T1000 (cell line): ENCODE results near the gene RNASE2.
"Not testable (repeated sequence)": the region's sequence is repeated elsewhere in the genome, so short reads cannot be mapped to it uniquely, and the experiment has no call there.

Experiments used
- DNase-seq: peaks from one replicate; lab custom pipeline; 2025; ENCODE audit warnings: mixed read lengths; lab: John Stamatoyannopoulos, UW

Gene RNASE2

DNA sequence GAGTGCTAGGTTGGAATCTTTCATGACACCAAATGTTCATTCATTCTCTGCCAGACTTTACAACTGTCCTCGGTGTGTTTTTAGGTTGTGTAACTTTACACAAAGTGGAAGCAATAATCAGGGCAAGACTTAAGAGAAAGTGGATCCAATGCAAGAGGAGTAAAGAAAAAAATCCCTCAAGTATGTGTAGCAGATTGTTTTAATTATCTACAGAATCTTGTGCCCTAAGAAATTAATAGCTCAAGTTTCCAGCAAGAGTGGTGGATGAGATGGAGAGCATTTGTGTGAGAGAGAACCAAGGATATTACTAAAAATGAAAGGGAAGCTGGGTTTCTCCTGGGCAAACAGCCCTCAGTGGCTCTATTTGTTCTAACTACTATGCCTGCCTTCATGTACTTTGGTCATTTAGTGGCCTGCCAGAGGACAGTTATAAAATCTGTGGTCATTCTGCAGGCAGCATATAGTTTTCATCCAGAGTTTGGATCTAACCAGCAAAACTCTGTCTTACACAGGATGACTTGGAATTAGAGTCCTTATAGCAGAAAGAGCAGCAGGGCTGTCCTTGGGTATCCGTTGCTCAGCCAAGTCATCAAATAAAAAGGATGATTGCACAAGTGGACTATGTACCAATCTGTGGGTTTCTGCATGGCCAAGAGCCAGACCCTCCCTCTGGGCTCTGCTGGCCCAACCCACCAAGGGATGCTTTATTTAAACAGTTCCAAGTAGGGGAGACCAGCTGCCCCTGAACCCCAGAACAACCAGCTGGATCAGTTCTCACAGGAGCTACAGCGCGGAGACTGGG lies at the start of gene RNASE2:
TSS of gene RNASE2 (plus strand) at position 752 of the 802 bp plus-strand sequence. CDS start 285 bp downstream, outside the sequence.
- DNase-seq, result not testable (repeated sequence)

DNA sequence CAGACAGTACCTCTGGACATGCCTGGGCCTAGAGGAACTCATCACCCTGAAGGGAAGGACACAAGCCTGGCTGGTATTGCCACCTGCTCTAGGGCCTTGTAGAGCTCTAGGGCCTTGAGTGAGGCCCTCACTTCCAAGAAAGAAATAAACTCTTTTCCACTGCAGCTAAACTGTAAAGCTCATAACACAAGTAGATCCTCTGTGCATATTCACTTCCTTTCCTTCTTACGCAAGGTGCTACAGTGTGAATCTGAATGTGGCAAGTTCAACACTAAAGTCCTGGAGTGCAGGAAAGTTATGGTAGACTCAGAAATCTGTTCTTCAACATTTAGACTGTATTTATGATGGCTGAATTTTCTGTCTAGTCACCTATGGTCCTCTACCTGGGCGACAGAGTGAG lies 49.6 kb upstream of the RNASE2 start:
- no peak for DNase-seq

DNA sequence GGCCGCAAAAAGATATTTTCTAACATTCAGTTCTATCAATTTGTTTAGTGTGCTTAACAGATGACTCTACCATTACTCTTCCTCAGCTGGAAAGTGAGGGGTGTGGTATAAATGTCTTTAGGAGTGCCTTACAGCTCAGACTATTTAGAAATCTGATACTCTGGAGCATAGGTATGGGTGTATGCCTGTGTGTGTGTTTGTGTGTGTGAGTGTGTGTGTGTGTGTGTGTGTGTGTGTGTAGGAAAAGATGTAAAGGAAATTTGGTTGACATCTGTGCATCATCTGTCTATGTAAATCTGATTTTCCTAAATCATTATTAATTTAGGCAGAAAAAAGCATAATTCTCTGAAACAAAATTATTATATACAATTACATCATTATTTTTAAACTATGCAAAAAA lies 48.1 kb upstream of the RNASE2 start:
- no peak for DNase-seq

DNA sequence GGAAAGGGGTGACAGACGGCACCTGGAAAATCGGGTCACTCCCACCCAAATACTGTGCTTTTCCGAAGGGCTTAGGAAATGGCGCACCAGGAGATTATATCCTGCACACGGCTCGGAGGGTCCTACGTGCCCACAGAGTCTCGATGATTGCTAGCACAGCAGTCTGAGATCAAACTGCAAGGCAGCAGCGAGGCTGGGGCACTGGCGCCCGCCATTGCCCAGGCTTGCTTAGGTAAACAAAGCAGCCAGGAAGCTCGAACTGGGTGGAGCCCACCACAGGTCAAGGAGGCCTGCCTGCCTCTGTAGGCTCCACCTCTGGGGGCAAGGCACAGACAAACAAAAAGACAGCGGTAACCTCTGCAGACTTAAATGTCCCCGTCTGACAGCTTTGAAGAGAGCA lies 44.5 kb upstream of the RNASE2 start:
- not testable (repeated sequence) for DNase-seq

DNA sequence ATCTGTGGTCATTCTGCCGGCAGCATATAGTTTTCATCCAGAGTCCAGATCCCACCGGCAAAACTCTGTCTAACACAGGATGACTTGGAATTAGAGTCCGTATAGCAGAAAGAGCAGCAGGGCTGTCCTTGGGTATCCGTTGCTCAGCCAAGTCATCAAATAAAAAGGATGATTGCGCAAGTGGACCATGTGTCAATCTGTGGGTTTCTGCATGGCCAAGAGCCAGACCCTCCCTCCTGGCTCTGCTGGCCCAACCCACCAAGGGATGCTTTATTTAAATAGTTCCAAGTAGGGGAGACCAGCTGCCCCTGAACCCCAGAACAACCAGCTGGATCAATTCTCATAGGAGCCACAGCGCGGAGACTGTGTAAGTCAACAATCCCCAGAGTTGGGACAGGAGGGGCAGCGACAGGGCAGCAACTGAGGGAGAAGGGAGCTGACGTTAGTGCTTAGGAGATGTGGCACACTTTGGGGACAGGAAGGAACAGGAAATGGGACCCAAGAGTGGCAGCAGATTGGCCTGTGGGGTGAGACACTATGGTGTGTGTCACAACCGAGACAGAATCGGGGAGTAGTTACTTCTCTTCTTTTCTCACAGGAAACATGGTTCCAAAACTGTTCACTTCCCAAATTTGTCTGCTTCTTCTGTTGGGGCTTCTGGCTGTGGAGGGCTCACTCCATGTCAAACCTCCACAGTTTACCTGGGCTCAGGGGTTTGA lies 36.1 kb upstream of the RNASE2 start:
- DNase-seq, result not testable (repeated sequence)

DNA sequence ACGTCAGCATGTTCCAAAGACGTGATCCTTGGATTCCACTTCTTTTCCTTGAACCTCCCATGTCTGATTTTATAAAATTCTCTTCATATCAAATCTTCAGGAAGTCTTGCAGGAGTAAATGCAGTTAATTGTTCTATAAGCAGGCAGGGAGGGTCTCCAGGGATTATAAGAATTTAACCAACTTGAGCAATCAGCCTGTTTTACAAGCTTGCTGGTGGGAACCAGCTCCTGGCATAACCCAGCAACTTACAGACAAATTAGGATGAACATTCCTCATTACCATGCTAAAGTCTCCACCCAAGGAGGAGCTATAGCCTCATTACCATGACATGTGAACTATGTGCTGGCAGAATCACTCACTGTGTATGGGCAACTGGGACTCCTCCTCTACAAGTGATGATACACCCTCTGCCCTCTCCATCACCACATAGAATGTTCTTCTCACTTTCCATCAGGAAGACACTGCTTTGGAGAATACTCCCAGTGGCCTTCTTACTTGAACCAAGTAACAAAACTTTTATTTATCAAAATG lies 31.5 kb upstream of the RNASE2 start:
- DNase-seq, result not testable (repeated sequence)

DNA sequence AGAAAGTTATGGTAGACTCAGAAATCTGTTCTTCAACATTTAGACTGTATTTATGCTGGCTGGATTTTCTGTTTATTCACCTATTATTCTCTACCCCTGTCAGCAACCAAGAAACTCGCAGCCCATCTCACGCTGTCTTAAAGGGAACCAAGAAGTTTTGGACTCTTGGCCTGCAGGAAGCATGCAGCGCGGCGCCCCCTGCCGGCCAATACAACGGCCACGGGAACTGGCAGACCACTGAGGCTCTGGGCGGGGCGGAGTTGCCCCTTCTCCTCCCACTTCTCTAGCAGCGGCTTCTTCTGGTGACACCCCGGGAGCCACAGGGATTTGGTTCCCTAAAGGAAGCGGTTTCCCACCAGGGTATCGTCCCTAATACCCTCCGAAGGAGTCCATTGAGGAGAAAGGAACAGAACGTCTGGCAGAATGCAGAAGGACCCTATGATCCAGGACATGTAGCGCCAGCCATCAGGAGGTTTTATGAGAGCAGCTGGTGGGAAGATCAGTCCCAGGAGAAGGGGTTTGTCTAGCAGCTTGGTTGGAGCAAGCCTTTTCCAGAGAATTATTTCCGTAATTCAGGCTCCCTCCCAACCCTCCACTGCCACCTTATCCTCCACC lies 21.0 kb upstream of the RNASE2 start:
- no peak for DNase-seq

DNA sequence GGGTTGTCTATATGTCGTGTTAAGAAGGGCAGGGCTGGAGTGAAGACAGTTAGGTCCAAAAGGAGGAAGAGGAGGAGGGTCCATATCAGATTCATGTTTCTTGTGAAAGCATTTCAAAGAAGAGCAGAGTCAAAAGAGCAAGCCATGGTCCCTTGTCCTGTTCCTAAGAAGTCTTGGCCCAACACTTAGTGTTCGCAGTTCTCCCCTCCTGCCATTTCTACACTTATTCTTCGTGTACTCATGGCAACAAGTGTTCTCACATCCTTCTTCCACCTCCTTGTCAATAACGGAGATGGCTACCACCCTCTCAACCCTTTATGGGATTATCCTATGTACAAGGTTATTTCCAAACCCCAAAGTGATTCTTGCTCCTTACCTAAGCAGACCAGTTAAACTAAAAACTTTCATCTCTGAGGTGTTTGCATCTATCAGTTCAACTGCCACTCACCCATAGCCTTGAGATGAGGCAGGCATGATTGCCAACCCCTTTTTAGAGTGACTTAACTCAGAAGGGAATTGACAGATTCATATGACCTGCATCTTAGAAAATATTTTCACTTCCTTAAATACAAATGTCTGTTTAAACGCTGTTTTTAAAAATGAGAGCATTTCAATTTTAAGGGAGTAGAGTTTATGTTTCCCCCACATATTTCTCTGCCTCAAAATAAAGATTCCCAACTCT lies 19.8 kb upstream of the RNASE2 start:
- no peak for DNase-seq

DNA sequence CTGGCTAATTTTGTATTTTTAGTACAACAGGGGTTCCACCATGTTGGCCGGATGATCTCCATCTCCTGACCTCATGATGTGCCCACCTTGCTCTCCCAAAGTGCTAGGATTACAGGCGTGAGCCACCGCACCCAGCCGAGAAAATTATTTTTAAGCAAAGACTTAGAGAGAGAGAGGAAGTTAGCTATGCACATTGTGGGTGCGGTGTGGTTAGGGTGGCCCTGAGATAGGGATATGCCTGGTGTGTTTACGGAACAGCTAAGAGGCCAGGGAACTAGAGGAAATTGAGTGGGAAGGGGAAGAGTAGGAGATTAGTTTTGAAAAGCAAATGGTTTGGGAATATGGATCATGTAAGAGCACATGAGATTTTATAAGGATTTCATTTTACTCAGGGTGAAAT lies 10.1 kb upstream of the RNASE2 start:
- not testable (repeated sequence) for DNase-seq

DNA sequence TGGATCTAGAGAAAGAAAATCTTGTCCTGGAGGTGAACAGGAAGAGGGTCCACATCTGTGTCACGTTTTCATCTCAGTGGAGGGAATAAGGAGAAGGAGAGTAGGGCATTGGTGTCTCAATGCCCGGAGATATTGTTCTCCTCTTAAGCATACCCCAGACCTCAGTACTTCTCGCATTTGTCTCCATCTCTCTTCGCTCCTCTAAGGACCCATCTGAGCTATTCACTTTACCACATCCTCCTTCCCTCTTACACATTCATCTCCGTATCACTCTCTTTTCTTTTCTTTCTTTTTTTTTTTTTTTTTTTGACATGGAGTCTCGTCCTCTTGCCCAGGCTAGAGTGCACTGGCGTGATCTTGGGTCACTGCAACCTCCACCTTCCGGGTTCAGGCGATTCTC lies 8.6 kb upstream of the RNASE2 start:
- DNase-seq, result not testable (repeated sequence)

DNA sequence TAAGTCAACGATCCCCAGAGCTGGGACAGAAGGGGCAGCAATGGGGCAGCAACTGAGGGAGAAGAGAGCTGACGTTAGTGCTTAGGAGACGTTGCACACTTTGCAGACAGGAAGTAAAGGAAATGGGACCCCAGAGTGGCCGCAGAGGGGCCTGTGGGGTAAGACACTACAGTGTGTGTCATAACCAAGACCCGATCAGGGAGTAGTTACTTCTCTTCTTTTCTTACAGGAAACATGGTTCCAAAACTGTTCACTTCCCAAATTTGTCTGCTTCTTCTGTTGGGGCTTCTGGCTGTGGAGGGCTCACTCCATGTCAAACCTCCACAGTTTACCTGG lies 219 bp downstream of the RNASE2 start:
- not testable (repeated sequence) for DNase-seq

DNA sequence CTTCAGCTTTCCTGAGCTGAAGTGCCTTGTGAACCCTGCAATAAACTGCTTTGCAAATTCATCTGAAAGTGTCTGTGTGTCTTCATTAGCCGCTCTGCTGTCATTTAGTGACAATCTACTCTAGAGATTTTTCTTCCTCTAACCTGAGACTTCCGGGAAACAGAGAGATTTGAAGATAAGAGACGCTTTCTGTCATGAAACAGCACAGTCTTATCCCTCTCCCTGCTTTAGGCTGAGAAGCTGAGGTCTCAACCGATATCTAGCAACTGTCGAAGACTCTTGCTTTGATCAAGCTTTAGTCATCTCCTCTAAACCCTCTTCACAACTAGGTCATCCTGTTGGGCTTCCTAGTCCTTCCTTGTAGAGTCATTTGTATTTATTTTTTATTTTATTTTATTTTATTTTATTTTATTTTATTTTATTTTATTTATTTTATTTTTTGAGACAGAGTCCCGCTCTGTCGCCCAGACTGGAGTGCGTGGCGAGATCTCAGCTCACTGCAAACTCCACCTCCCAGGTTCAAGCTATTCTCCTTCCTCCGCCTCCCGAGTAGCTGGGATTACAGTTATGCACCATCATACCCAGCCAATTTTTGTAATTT lies 1.2 kb downstream of the RNASE2 start:
- DNase-seq, result no peak

DNA sequence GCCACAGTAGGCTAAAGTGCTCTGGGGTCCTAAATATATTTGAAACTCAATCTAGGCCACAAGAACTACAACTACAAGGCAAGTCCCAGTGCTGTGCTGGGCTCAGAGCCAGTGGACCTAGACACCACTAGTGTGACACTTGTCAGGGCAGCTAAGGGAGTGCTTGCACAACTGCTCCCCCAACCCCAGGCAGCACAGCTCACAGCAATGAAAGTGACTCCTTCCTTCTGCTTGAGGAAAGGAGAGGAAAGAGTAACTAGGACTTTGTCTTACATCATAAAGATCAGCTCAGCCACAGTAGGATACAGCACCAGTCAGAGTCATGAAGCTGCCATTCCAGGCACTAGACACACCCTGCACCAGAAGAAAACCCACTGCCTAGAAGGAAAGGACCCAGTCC lies 3.7 kb downstream of the RNASE2 start:
- not testable (repeated sequence) for DNase-seq

DNA sequence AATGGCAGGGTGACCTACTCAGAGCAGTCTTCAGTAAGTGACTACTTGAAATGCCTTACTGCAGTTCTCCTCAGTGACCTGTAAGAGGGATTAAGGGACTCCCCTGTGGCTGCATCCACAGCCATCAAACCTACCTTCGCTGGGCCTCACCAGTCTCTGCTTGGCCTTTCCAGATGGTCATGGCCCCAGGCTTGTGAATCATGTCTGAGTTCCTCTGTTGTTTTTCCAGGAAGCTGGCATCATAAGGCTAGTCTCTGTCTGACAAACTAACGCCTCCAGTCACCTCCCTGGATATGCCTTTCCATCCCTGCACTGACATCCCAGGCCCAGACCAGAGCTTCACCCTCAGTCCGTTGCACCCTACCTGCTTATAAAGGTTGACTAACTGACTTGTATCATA lies 14.0 kb downstream of the RNASE2 start:
- no peak for DNase-seq

DNA sequence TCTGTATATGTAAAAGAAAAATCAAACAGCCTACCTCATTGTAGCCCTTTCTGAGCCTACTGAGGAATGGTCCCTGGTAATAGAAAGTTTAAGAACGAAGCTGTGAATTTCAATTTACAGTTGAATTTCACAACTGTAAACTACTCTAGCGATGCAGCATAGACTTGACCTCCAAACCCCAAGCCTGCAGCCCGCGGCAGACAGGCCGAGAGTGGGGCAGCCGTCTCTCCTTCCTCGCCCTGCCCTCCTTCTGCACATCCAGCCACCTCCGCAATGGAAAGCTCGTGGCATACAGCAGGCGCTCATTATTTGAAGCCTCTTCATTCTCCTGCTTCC lies 15.3 kb downstream of the RNASE2 start:
- no peak for DNase-seq

DNA sequence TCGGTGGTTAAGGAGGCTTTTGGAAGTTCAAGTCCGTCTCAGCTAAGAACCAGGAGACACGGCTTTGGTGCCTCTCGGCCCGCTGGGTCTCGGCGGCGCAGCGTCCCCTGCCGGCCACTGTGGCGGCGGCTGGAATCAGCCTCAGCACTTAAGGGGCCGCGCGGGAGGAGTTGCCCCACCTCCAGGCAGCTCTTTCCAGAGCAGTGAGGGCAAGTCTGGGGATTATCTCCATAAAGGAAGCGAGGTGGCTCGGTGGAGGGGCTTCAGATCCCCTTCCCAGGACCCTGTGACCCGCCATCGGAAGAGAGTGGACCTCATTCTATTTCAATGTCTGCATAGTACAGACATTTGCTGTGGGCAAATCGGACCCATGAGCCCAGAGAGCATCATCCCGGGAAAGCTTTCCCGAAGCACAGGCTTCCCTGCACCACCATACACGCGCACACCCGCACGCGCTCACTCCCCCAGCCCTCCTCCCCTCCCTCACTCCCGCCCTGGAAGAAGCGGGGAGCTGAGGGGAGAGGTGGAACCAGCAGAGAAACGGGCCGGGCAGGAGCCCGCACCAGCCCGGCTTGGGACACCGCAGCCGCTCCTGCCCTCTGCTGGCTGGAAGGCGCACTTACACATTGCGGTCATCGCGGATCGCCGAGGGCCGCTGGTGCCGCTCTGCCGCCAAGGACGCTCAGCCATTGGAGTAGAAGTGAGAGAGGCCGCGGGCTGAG lies 15.9 kb downstream of the RNASE2 start:
- peak; percentile 77 for DNase-seq

DNA sequence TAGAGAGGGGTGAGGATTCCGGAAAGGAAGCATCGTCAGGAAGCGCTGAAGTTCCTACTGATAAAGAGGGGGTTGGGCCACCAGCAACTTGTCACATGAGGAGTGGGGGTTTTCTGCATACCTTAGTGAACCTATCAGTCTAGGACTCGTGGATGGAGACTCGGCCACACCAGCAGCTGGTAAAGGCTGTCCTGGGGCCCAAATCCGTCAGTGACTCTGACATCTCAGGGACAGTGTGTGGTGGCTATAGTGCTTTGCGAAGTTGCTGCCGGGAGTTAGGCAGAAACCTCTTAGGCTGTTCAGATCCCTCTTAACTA lies 16.4 kb downstream of the RNASE2 start:
- DNase-seq, result no peak

DNA sequence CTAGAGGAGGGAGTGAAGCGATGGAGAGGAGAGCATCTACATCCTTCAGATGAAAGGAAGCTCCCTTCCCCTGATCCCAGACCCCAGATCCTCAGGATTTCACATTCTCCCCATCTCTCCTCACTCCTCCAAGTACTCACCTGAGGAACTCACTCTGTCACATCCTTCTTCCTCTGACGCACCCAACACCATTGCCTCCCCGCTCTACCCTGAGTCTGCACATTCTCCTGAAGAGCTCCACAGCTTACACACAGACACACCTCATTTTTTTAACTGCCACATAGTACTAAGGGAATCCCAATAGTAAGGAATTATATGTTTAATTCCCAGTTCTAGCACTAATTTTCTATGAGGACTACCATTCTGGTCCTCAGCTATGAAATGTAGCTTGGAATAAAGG lies 18.2 kb downstream of the RNASE2 start:
- DNase-seq, result no peak

DNA sequence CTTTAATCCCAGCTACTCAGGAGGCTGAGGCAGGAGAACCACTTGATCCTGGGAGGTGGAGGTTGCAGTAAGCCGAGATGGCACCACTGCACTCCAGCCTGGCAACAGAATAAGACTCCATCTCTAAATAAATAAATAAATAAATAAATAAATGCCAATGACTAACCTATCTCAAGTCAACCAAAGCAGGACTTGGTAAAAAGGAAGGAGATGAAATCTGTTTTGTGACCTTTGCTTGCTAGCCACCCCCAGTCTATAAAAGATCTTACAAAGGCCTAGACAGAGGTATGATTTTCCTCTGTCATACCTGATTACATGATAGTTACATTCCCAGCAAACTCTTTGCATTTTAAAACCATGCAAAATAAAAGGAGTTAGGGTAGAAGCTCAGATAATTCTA lies 21.0 kb downstream of the RNASE2 start:
- DNase-seq, result no peak

DNA sequence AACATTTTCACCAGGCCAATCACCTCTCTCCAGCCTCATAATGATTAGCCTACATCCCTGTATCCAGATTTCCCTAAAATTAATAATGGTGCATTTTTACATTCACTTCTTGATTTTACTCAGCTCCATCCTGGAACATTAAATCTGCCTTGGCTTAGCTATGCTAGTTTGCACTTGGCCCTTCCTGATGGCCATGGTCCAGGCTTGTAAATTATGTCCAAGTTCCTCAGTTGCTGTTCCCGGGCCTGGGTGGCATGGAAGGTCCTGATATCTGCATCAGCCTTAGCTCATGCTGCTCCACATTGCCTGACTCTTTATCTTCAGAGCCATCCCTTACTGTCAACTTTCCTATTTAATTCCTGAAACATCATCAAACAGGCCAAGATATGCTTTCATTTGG lies 23.4 kb downstream of the RNASE2 start:
- DNase-seq, result no peak

DNA sequence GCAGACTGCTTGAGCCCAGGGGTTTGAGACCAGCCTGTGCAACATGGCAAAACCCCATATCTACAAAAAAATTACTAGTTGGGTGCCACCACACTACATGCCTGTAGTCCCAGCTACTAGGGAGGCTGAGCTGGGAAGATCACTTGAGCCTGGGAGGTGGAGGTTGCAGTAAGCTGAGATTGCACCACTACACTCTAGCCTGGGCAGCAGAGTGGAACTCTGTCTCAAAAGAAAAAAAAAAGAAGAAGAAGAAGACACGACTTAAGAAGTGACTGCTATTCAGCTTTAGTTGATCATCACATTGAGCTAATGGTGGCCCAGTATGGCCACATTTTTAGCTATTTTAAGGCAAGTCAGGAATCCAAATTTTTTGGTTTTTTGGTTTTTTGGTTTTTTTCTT lies 25.6 kb downstream of the RNASE2 start:
- no peak for DNase-seq
